COR-L47 (cell line): ENCODE results near the gene TMEM88.

Source experiments
- DNase-seq: peaks from one replicate; lab custom pipeline; 2025; lab: John Stamatoyannopoulos, UW

Gene TMEM88

DNA sequence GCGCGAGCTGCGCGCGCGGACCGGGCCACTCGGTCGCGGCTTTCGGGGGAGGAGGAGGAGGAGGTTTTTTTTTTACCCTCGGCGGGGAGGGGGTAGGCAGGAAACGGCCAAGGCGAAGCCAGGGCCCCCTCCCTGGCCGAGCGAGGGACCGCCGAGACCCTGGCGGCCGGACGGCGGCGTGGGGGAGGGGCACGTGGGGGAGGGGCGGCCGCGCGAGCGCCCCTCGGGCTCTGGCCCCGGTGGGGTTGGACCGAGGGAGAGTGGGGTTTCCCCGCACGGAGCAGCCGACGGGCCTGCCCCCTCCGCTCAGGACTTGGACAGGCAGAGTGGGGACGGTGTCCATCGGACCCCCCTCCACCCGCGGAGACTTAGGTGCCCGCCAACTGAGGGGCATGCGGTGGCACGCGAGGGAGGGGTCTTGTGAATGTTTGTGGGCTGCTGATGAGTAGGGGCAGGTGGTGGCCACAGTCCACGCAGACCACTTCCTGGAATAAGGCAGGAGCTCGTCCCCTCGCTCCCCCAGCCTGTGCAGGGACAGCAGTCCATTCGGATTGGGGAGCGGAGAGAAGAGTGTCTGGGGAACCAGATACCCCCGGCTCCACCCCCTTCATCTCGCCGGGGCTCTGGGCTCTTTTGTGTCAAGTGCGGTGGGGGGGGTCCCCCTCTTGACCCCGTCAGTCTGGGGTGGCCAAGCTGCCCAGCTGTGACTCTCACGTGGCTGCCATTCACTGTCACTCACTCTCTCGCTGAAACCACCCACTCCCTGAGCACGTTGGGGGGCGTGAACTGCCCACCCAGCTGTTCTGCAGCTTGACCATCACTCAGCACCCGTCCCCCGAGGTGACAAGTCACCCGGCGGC is 30.7 kb downstream of the TMEM88 start:
- DNase-seq: no peak

- DNase-seq: no peak
Measured at GRCh38 chr17:7886227-7887037, 31.6 kb downstream of the TMEM88 start.

- DNase-seq: no peak
Measured at GRCh38 chr17:7887038-7887481, 32.2 kb downstream of the TMEM88 start.

DNA sequence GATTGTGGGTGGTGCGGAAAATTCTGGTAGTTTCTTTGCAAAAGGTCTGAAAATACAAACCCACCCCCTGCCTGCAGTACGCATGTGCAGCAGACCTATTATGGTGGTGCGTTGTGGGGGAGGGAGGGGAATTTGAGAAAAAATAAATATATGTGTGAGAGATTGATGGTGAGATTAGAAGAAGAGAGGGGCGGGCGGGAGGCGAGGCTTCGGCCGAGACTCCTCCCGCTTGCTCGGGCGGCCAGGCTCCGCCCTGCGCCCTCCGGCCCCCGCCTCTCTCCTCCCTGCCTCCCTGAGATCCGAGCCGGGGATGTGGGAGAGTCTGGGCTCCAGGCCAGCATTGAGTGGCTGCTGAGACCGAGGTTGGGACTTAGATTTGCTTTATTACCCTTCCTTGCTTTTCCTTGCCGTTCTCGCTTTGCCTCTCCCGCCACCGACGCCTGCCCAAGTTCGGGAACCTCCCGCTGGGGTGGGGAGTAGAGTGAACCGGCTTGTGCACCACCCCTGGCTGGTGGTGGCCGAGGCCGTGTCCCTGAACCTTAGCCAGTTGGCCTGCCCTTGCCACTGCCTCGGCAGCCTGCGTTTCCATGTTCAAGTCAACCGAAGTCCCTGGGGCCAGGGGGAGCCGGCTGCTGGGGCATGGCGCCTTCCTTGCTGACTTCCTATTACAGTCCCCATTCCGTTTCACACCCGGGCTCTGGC is 32.8 kb downstream of the TMEM88 start:
- peak; percentile 76 for DNase-seq

DNA sequence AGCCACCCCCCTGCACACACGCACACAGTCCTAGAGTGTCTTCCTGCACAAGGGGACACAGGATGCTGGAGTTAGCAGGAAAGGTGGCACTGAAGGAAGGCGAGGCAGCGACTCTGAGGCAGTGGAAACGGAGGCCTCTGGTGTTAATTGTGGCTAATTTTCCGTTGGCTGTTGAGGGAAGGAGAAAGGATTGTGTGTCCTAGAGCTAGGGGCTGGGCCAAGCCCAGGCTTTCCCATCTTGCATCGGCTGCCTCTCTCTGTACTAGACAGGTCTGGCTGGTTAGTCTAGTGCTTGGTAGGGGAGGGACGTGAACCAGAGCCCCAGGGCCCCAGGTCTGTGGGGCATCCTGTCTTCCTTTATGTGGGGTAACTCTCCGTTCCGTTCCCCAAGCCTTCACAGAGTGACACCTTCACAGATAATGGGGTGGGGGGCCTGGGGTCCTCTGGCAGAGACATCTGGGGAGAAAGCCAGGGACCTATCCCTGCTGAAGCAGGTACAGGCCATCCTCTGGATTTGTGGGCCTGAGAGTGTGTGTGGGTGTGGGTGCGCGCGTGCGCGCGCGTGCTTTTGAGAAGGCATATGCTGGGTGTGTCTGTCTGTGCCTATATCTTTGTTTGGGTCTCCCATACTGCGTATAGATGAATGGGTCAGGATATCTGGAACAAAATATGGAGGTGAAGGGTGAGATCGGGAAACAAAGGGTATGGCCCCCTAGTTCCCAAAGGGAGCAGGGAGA is 33.5 kb downstream of the TMEM88 start, which contains the start of gene CHD3:
Gene CHD3, plus strand, starts transcription at position 606 of the 737 bp plus-strand sequence. CDS start 212 bp downstream, outside the sequence.
- no peak for DNase-seq

DNA sequence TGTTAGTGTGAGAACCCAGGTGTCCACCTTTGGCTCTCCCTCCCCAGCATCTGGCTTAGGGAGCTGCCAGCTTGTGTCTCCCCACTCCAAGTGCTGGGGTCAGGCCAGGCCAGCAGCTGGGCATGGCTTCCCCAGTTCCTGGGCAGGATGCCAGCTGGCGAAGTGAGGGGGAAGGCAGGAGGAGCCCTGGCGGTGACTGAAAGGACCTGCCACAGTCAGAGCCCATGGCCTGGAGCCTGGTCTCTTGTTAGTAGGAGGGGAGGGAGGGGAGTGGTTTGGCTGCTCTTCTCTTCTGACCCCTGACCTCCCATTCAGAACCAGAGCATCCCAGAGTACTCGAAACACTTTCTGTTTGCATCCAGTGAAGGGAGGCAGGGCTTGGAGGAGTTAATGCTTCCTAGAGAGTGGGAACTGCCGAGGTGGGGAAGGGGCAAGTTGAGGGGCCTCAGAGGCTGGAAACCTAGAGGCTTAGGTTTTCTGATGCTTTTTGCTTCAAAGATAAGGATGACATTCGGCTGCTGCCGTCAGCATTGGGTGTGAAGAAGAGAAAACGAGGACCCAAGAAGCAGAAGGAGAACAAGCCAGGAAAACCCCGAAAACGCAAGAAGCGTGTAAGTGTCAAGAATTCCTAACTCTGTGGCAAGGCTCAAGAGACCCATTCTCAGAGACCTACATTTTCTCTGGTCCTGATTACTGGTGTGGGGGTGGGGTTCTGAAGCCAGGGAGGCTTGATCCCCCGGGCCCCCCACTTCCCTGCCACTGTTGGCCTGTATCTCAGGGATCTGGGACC is 34.5 kb downstream of the TMEM88 start:
- peak; percentile 86 for DNase-seq

DNA sequence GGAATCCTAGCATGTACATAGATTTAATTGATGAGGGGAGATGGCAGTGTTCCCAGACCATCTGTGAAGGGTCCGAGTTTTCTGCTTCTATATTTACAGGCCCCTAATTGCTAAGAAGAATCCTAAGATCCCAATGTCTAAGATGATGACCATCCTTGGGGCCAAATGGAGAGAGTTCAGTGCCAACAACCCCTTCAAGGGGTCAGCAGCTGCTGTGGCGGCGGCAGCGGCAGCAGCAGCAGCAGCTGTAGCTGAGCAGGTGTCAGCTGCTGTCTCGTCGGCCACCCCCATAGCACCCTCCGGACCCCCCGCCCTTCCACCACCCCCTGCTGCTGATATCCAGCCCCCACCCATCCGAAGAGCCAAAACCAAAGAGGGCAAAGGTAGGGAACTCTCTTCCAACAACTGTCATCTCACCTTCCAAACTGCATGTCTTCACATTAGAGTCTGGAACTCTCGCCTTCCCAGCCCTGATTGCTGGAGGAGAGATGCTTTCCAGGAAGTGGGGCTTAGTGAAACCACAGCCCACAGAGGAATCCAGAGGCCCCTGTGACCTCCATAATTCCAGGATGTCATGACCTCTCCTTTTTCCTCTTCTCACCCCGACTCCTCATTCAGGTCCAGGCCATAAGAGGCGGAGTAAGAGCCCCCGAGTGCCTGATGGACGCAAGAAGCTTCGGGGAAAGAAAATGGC is 38.5 kb downstream of the TMEM88 start:
- DNase-seq: no peak

DNA sequence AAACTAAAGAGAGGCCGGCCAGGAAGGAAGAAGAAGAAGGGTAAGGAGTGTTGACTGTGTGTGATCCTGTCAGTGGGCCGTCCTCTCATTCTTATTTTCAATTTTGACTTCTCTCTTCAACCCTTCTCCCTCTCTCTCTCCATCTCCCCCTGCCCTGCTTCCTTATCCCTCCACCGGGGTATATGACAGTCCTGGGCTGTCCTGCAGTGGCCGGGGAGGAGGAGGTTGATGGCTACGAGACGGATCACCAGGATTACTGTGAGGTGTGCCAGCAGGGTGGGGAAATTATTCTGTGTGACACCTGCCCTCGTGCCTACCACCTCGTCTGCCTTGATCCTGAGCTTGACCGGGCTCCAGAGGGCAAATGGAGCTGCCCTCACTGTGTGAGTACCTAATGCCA is 39.4 kb downstream of the TMEM88 start:
- no peak for DNase-seq

DNA sequence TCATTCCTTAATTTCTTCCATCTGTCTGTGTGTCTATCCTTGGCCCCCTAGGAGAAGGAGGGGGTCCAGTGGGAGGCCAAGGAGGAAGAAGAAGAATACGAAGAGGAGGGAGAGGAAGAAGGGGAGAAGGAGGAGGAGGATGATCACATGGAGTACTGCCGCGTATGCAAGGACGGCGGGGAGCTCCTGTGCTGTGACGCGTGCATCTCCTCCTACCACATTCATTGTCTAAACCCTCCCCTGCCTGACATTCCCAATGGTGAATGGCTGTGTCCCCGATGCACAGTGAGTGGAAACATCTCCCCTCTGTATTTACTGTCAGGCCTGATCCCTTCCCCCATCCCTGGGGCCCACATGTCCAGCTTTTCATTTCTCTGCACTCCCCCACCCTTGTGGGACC is 40.0 kb downstream of the TMEM88 start:
- DNase-seq: no peak

DNA sequence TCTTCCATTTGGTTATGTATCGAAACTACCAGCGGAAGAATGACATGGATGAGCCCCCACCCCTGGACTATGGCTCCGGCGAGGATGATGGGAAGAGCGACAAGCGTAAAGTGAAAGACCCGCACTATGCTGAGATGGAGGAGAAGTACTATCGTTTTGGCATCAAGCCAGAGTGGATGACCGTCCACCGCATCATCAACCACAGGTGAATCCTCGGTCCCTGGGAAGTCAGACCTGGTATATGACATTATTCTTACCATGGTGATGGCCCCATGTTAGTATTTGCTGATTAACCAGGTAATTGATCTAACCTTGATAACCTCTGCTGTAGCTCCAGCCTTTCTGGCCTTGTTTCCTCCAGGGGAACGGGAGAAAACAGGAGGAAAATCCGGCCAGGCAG is 42.2 kb downstream of the TMEM88 start:
- DNase-seq: no peak

GRCh38 chr17:7897773-7898172 is 42.9 kb downstream of the TMEM88 start:
- DNase-seq: no peak

- no peak for DNase-seq
Measured at GRCh38 chr17:7903154-7904103, 48.6 kb downstream of the TMEM88 start.
